Ishikawa (cell line): Measurements from ENCODE around the gene SMARCC1.

Experiments
- EGR1 ChIP-seq: IDR thresholded peaks from 2 replicates; pipeline ENCODE4 v1.6.1; 2012
- EP300 ChIP-seq: IDR thresholded peaks from 2 replicates; pipeline ENCODE4 v1.6.1; 2012; ENCODE audit warnings: borderline replicate concordance
- MAX ChIP-seq: IDR thresholded peaks from 2 replicates; pipeline ENCODE4 v1.6.1; 2012
- RAD21 ChIP-seq: IDR thresholded peaks from 2 replicates; pipeline ENCODE4 v1.6.1; 2012; ENCODE audit warnings: low read depth
- TAF1 ChIP-seq: IDR thresholded peaks from 2 replicates; pipeline ENCODE4 v1.6.1; 2012; ENCODE audit warnings: low read depth, mild to moderate bottlenecking
- TCF12 ChIP-seq: IDR thresholded peaks from 2 replicates; pipeline ENCODE4 v1.6.1; 2012; ENCODE audit warnings: low read depth
- USF1 ChIP-seq: IDR thresholded peaks from 2 replicates; pipeline ENCODE4 v1.6.1; 2012

- TF ChIP-seq TAF1 (no peak), MAX (no peak), RAD21 (no peak), USF1 (no peak), EGR1 (no peak), EP300 (no peak), TCF12 (no peak)
Observed at GRCh38 chr3:47731061-47731460, 50.6 kb downstream of the SMARCC1 start.
